Cardiac muscle cell (in vitro differentiated cells and primary cell): ENCODE data around the gene MS4A14. TPM values are rescaled to one million over a fixed set of nuclear protein-coding genes. Genes with fewer than 3 reads are reported as not detected.

Experiments
- DNase-seq, 2 donors: peaks; one replicate each; pipeline versions ENCODE4 v3.0.0 to v3.0.0-alpha.2; 2010 to 2017; ENCODE audit warnings: low read depth in 1 of 2, low spot score in 1 of 2
- H3K27ac ChIP-seq: fragments of 200-600 bp; sonication (generic); 2 replicates; pipeline ENCODE4 v1.5.1; 2016
- H3K27me3 ChIP-seq: fragments of 200-600 bp; sonication (generic); 2 replicates; pipeline ENCODE4 v1.6.0; 2016; ENCODE audit warnings: control low read depth
- H3K36me3 ChIP-seq: fragments of 200-600 bp; sonication (generic); 2 replicates; pipeline ENCODE4 v1.5.1; 2016; ENCODE audit warnings: control low read depth
- H3K4me1 ChIP-seq: fragments of 200-600 bp; sonication (generic); 2 replicates; pipeline ENCODE4 v1.8.1; 2017; ENCODE audit warnings: low read depth, mild to moderate bottlenecking, mixed run types
- H3K4me3 ChIP-seq: fragments of 200-600 bp; sonication (generic); 2 replicates; pipeline ENCODE4 v1.5.1; 2016; ENCODE audit warnings: mild to moderate bottlenecking
- H3K9me3 ChIP-seq: fragments of 200-600 bp; sonication (generic); 2 replicates; pipeline ENCODE4 v1.5.1; 2017; ENCODE audit warnings: low read depth, mild to moderate bottlenecking, control low read depth
- polyA plus RNA-seq: library from polyadenylated mRNA; unstranded; fragments of >200 nt; fragmentation: Nextera tagmentation; extraction: Ambion mirVana; gene quantifications from 2 replicates; pipeline ENCODE4 v1.2.1, GENCODE V29; 2016
- total RNA-seq: library from RNA; depleted of rRNA; stranded (reverse); fragments of >200 nt; gene quantifications from 2 replicates; pipeline ENCODE4 v1.2.3, GENCODE V29; 2016
- TF ChIP-seq, protein P1 (sequence below): IDR thresholded peaks from 2 replicates; pipeline ENCODE4 v1.5.1; 2012; ENCODE audit warnings: low read depth, mild to moderate bottlenecking, low read length

MS4A14 gene
- total and polyA plus RNA-seq, 2 experiments from 2014 or later: not detected

DNA sequence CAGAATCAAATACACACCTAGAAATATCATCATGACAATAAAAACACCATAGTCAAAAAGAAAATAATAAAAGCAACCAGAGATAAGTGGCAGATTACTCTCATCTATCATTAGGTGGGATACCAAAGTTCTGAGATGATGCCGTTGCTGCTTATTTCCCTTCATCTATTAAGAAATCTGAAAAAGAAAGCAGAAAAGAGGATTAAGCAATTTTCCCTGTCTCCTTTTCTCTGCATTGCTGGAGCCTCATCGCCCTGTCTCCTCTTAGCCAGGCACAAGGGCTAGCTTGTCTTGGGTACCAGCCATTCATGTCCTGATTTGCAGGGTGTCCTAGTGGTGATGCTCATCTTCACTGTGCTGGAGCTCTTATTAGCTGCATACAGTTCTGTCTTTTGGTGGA, 3.9 kb upstream of the MS4A14 start:
- Histone ChIP-seq H3K9me3 (no peaks in the 10 kb centered on the region), H3K27me3 (no peaks in the 10 kb centered on the region), H3K4me1 (no peaks in the 10 kb centered on the region), H3K27ac (no peak overlapping the region), H3K36me3 (no peaks in the 10 kb centered on the region), H3K4me3 (no peak overlapping the region)
- TF ChIP-seq, protein P1, sequence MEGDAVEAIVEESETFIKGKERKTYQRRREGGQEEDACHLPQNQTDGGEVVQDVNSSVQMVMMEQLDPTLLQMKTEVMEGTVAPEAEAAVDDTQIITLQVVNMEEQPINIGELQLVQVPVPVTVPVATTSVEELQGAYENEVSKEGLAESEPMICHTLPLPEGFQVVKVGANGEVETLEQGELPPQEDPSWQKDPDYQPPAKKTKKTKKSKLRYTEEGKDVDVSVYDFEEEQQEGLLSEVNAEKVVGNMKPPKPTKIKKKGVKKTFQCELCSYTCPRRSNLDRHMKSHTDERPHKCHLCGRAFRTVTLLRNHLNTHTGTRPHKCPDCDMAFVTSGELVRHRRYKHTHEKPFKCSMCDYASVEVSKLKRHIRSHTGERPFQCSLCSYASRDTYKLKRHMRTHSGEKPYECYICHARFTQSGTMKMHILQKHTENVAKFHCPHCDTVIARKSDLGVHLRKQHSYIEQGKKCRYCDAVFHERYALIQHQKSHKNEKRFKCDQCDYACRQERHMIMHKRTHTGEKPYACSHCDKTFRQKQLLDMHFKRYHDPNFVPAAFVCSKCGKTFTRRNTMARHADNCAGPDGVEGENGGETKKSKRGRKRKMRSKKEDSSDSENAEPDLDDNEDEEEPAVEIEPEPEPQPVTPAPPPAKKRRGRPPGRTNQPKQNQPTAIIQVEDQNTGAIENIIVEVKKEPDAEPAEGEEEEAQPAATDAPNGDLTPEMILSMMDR: no peak
- no peak for DNase-seq

DNA sequence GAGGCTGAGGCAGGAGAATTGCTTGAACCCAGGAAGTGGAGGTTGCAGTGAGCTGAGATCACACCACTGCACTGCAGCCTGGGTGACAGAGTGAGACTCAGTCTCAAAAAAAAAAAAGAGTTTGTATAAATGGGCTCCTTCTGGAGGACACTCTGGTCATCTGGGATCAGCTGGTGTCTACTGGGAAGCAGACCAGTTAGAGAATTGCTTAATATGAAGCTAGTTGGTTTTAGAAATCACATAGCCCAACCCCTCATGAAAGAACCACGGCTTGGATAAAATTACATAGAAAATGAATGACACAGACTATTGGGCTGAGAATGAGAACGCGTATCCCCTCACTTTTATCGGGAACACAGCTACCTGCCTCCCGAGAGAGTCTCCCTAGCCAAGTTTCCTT, 3.2 kb upstream of the MS4A14 start:
- Histone ChIP-seq H3K4me1 (no peaks in the 10 kb centered on the region), H3K9me3 (no peaks in the 10 kb centered on the region), H3K4me3 (no peak overlapping the region), H3K27ac (no peak overlapping the region), H3K27me3 (no peaks in the 10 kb centered on the region), H3K36me3 (no peaks in the 10 kb centered on the region)
- TF ChIP-seq, protein P1: no peak
- DNase-seq: no peak

DNA sequence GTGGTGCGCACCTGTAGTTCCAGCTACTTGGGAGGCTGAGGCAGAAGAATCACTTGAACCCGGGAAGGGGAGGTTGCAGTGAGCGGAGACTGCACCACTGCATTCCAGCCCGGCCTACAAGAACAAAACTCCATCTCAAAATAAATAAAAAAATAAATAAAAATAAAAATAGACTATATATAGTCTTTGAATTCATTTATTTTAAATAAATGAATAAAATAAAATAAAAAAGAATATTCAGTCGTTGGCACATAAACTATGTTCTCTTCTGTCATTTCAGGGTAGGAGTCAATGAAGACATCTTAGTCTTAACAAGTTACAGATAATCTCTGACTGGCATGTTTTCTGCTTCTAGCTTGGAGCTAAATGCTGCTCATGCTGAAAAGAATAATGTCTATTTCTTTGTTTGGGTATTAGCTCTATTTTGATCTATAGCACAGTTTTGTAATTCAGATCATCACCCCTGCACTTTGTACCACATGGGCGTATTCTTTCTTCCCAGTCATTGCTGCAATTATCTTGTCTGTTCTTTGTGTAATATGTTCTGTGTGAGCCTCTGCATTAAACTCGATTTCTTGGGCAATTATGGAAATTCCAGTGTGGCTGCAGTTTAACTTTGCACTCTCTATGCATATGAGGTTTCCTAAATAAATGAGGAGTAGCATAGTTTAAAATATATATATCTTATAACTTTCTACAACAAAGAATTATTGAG, 1.4 kb upstream of the MS4A14 start:
- Histone ChIP-seq H3K27ac (no peak overlapping the region), H3K27me3 (no peaks in the 10 kb centered on the region), H3K4me3 (no peak overlapping the region), H3K9me3 (no peaks in the 10 kb centered on the region), H3K36me3 (no peaks in the 10 kb centered on the region), H3K4me1 (no peaks in the 10 kb centered on the region)
- TF ChIP-seq, protein P1: no peak
- no peak for DNase-seq

DNA sequence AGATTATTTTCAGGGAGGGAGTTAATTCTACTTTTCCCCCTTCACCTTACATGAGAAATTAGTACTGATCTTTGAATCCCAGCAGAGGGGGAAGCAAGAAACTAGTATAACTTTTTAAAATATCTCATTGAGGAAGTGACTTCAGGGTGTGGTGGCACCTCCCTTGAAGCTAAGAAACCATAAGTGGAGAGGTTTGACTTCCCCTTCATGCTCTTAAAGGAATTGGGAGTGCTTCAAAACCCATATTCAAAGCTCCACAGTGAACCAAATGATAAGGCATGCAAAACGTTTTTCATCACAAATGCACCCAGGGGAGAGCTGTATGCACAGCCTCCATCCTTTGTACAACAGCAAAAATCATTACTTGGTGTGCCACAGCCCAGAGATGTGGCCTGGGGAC, 540 bp downstream of the MS4A14 start:
- no peaks in the 10 kb centered on the region for H3K27me3 ChIP-seq
- DNase-seq: no peak
- H3K9me3 ChIP-seq: no peaks in the 10 kb centered on the region
- TF ChIP-seq, protein P1: no peak
- H3K27ac ChIP-seq: no peak overlapping the region
- H3K4me1 ChIP-seq: no peaks in the 10 kb centered on the region
- no peak overlapping the region for H3K4me3 ChIP-seq
- no peaks in the 10 kb centered on the region for H3K36me3 ChIP-seq

DNA sequence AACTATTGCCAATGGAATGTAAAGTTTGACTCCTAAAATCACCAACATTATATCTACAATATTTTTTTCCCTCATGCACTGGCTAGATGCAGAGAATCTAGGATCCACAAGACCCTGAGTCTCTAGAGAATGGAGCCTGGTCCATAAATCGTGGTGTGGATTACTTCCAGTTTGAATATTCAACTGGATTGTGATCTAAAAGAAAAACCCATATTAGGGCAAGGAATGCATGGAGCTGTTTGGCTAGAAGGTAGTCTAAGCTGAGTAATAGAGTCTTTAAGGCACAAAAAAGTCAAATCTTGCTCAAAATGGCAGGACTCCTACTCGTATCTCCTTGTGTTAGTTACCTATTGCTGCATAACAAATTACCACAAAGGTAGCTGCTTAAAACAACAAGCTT, 23.8 kb downstream of the MS4A14 start:
- no peak for DNase-seq
- H3K9me3 ChIP-seq: no peaks in the 10 kb centered on the region
- H3K36me3 ChIP-seq: no peaks in the 10 kb centered on the region
- H3K4me1 ChIP-seq: no peaks in the 10 kb centered on the region
- TF ChIP-seq, protein P1: no peak
- no peak overlapping the region for H3K4me3 ChIP-seq
- H3K27ac ChIP-seq: no peak overlapping the region
- no peaks in the 10 kb centered on the region for H3K27me3 ChIP-seq

DNA sequence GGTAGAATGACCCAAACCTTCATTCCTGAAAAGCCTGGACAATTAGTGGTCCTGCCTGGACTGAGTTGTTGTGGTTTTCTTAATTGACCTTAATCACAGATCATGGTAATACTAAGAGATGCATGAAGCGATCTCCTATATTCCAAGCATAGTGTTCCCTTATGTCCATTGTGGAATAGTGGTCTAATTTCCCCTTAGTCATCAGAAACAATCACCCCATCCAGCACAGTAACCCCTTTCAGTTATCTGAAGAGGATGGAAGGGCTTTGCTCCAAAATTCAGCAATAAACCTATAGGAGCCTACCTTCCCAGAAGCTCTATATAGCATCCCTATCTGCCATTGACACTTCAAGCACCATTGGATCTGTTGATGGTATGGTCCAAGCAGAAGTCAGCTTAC, 26.4 kb downstream of the MS4A14 start:
- H3K36me3 ChIP-seq: no peaks in the 10 kb centered on the region
- no peaks in the 10 kb centered on the region for H3K4me1 ChIP-seq
- no peak for DNase-seq
- no peak overlapping the region for H3K27ac ChIP-seq
- TF ChIP-seq, protein P1: no peak
- no peaks in the 10 kb centered on the region for H3K27me3 ChIP-seq
- no peak overlapping the region for H3K4me3 ChIP-seq
- H3K9me3 ChIP-seq: no peaks in the 10 kb centered on the region
